Upper lobe of left lung (tissue), 6 donors: ENCODE data around the gene MRPL20. TPM values are rescaled to one million over a fixed set of nuclear protein-coding genes. Genes with fewer than 3 reads are reported as not detected.

ENCODE experiments used
- ATAC-seq, 2 donors: fragments of 200-7000 bp; cut with Tn5 transposase; one replicate each; pipeline ENCODE4 v1.9.1; 2022; ENCODE audit warnings: mild to moderate bottlenecking in 2 of 2, moderate library complexity in 2 of 2; ENCODE audit not compliant: low FRiP score in 2 of 2
- DNase-seq, 2 donors: peaks; one replicate each; pipeline ENCODE4 v3.0.0-alpha.2; 2019 to 2020
- H3K27ac ChIP-seq, 4 donors: fragments of 200-600 bp; sonication (generic); one replicate each; pipeline ENCODE4 v1.5.1; 2016 to 2019
- H3K27me3 ChIP-seq, 4 donors: fragments of 200-600 bp; sonication (generic); one replicate each; pipeline ENCODE4 v1.5.1; 2017 to 2019
- H3K36me3 ChIP-seq, 4 donors: fragments of 200-600 bp; sonication (generic); one replicate each; pipeline ENCODE4 v1.5.1; 2016 to 2019
- H3K4me1 ChIP-seq, 4 donors: fragments of 200-600 bp; sonication (generic); one replicate each; pipeline ENCODE4 v1.5.1; 2018 to 2019
- H3K4me3 ChIP-seq, 4 donors: fragments of 200-600 bp; sonication (generic); one replicate each; pipeline ENCODE4 v1.5.1; 2017 to 2019; ENCODE audit warnings: mild to moderate bottlenecking in 2 of 4, moderate library complexity in 1 of 4
- H3K9me3 ChIP-seq, 4 donors: fragments of 200-600 bp; sonication (generic); one replicate each; pipeline ENCODE4 v1.5.1; 2018 to 2019
- EP300 ChIP-seq, 4 donors: sonication (generic); formaldehyde crosslinking; IDR thresholded peaks; one replicate each; pipeline ENCODE4 v1.5.1; 2017; ENCODE audit warnings: antibody characterized with exemption in 4 of 4, control low read depth in 2 of 4
- POLR2A ChIP-seq, 4 donors: fragments of 450-650 bp; IDR thresholded peaks; one replicate each; pipeline ENCODE4 v1.5.1; 2016 to 2017; ENCODE audit warnings: antibody characterized with exemption in 4 of 4, mild to moderate bottlenecking in 2 of 4
- POLR2AphosphoS5 ChIP-seq, 2 donors: sonication (generic); formaldehyde crosslinking; IDR thresholded peaks; one replicate each; pipeline ENCODE4 v1.5.1; 2017; ENCODE audit warnings: antibody characterized with exemption in 2 of 2
- WGBS, 2 donors: methylation state at CpG; one replicate each; pipeline ENCODE4 v1.1.5; 2017 to 2018; 5-methylcytosine and 5-hydroxymethylcytosine counted together
- total RNA-seq, 6 donors: library from RNA; depleted of rRNA in 4 of 6; stranded (reverse); fragments of >200 nt in 4 of 6; gene quantifications; one replicate each; pipeline versions ENCODE4 v1.1.0 to v1.2.1, GENCODE V29; 2016 to 2021
- TF ChIP-seq, protein P1 (sequence below), 6 experiments: fragments of 450-650 bp in 4 of 6; fragments of 200-600 bp in 2 of 6; sonication (generic) in 2 of 6; IDR thresholded peaks; one replicate each; pipeline ENCODE4 v1.5.1; 2016 to 2019; ENCODE audit warnings: antibody characterized with exemption in 6 of 6
- donor health status: DM: no; HTN: no; CAD: no; lungs with moderate emphysema.
- donor health status: DM: no; HTN: yes; CAD: no; lungs with severe emphysema.

Gene MRPL20
- total RNA-seq, 6 donors from 2014 or later = 90.7 to 145 (median 101) TPM

DNA sequence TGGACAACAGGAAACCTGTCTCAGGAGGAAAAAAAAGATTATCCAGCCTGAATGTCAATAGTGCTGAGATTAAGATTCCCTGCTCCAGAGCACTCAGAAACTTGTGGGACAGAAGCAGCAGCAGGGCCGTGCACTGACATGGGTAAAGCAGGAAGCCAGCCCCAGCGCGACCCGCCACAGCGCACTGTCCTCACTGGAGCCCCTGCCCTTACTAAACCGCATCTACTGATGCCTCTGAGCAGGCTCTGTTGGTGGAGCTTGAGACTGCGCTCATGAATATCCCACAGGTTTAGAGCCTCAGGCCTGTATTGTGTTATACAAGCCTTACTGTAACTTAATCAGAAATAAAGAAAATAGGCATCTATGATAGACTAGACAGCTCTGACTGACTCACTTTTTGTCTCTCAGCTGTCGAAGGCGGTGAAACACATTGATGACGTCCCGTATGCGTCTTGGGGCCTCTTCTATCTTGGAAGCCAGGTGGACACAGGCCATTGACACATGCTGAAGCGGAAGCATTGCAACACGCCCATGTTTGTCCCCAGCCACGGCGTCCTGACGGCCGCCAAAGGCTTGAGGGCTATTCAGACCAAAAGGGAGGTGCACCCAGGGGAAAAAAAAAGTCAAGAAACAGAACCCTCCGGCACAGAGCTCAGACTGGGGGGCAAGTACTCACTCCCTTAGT, 9.1 kb downstream of the MRPL20 start:
- TF ChIP-seq POLR2AphosphoS5 (IDR thresholded peaks at IDR 0.05) = no peak
- TF ChIP-seq EP300 (IDR thresholded peaks at IDR 0.05) = no peak
- TF ChIP-seq, protein P1, sequence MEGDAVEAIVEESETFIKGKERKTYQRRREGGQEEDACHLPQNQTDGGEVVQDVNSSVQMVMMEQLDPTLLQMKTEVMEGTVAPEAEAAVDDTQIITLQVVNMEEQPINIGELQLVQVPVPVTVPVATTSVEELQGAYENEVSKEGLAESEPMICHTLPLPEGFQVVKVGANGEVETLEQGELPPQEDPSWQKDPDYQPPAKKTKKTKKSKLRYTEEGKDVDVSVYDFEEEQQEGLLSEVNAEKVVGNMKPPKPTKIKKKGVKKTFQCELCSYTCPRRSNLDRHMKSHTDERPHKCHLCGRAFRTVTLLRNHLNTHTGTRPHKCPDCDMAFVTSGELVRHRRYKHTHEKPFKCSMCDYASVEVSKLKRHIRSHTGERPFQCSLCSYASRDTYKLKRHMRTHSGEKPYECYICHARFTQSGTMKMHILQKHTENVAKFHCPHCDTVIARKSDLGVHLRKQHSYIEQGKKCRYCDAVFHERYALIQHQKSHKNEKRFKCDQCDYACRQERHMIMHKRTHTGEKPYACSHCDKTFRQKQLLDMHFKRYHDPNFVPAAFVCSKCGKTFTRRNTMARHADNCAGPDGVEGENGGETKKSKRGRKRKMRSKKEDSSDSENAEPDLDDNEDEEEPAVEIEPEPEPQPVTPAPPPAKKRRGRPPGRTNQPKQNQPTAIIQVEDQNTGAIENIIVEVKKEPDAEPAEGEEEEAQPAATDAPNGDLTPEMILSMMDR (IDR thresholded peaks at IDR 0.05) = no peak
- no peak for TF ChIP-seq POLR2A (IDR thresholded peaks at IDR 0.05)
- ATAC-seq (no peak), DNase-seq (peak in 1 of 2 donors; percentile 45)
- Histone ChIP-seq H3K4me1 (peaks cover 24 to 47% (median 27%) of the 10 kb centered on the region in 4 donors), H3K9me3 (no peaks in the 10 kb centered on the region), H3K4me3 (peak overlapping the region; percentile 96 to 100 (median 99)), H3K27ac (peak overlapping the region in 3 of 4 donors; percentile 90 to 93 (median 93)), H3K27me3 (no peaks in the 10 kb centered on the region), H3K36me3 (peaks cover 30 to 70% (median 57%) of the 10 kb centered on the region in 4 donors)
- 47 to 59% methylated on average over 18 to 19 of the region's 19 CpGs for WGBS, 2 donors

DNA sequence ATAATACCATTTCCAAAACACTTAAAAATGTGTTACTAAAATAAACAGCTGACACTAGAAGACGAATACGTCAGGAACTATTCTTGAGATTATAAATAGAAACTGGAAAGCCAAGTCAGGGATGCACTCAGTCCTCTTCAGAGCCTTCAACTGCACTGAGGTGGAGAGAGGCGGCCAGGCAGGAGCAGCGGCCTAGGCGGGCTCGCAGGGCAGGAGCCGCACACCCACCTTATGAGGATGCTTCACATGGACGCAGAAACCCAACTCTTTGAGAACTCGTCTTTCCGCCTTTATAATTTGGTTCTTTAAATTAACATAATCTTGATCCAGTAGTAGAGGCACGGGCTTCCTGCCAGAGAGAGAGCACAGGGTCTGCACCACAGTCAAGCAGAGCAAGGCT, 11.9 kb downstream of the MRPL20 start:
- no peaks in the 10 kb centered on the region for H3K9me3 ChIP-seq
- 88 to 92% methylated on average over 11 of the region's 11 CpGs for WGBS, 2 donors
- H3K27ac ChIP-seq = no peak overlapping the region
- H3K4me1 ChIP-seq = peaks cover 19 to 54% (median 22%) of the 10 kb centered on the region in 4 donors
- H3K4me3 ChIP-seq = no peak overlapping the region
- ATAC-seq = no peak
- peaks cover 53 to 74% (median 65%) of the 10 kb centered on the region in 4 donors for H3K36me3 ChIP-seq
- no peak for TF ChIP-seq POLR2AphosphoS5 (IDR thresholded peaks at IDR 0.05)
- no peak for TF ChIP-seq EP300 (IDR thresholded peaks at IDR 0.05)
- TF ChIP-seq, protein P1 (IDR thresholded peaks at IDR 0.05) = no peak
- no peak for TF ChIP-seq POLR2A (IDR thresholded peaks at IDR 0.05)
- no peaks in the 10 kb centered on the region for H3K27me3 ChIP-seq
- no peak for DNase-seq

DNA sequence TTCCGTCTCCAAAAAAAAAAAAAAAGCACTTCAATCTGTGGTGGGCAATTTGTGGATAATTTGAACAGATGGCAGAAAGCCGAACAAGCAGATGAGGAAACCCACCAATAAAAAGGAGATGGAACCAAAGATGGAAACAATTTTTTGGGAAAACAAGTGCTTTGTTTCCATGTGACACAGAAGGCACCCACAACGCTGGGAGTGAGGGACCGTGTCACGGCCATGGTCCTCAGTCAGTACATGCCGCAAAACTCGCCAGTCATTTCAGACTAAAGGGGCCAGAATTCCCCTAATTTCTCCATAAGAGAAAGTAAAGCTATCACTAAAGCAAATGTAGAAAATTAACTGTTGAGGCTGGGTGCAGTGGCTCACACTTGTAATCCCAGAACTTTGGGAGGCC, 13.0 kb downstream of the MRPL20 start:
- Histone ChIP-seq H3K4me3 (no peak overlapping the region), H3K36me3 (peaks cover 64 to 84% (median 76%) of the 10 kb centered on the region in 4 donors), H3K27me3 (no peaks in the 10 kb centered on the region), H3K9me3 (no peaks in the 10 kb centered on the region), H3K4me1 (peaks cover 21 to 54% (median 25%) of the 10 kb centered on the region in 4 donors), H3K27ac (no peak overlapping the region)
- DNase-seq (no peak), ATAC-seq (no peak)
- 96 to 97% methylated on average over 7 of the region's 7 CpGs for WGBS, 2 donors
- TF ChIP-seq POLR2AphosphoS5 (IDR thresholded peaks at IDR 0.05) (no peak), EP300 (IDR thresholded peaks at IDR 0.05) (no peak), POLR2A (IDR thresholded peaks at IDR 0.05) (no peak)
- TF ChIP-seq, protein P1 (IDR thresholded peaks at IDR 0.05) = no peak

DNA sequence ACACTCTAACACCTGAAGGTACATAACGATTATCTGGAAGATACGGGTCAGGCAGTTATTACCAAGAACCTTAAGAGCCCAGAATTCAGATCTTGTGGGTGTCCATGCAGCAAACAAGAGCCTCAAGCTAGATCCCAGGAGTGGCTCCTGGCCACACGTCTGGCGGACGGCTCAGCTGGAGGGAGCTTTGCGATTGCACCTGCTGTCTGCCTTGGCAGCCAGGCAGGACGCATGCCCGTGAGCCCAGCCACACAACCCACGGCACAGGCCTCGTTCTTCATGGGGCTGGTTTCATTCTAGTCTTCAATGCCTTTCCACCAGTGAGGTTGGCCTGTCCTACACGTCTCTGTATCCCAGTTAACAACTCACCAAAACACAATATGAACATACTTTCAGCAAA, 13.7 kb downstream of the MRPL20 start:
- ATAC-seq = no peak
- TF ChIP-seq, protein P1 (IDR thresholded peaks at IDR 0.05) = no peak
- TF ChIP-seq POLR2AphosphoS5 (IDR thresholded peaks at IDR 0.05) (no peak), POLR2A (IDR thresholded peaks at IDR 0.05) (no peak), EP300 (IDR thresholded peaks at IDR 0.05) (no peak)
- 96 to 98% methylated on average over 6 to 11 of the region's 11 CpGs for WGBS, 2 donors
- H3K27me3 ChIP-seq = no peaks in the 10 kb centered on the region
- H3K4me1 ChIP-seq = peaks cover 21 to 51% (median 24%) of the 10 kb centered on the region in 4 donors
- no peak for DNase-seq
- H3K27ac ChIP-seq = peak overlapping the region in 1 of 4 donors; percentile 40
- H3K36me3 ChIP-seq = peaks cover 70 to 91% (median 83%) of the 10 kb centered on the region in 4 donors
- no peaks in the 10 kb centered on the region for H3K9me3 ChIP-seq
- no peak overlapping the region for H3K4me3 ChIP-seq
